ENCODE data around the gene DPM3. TPM values are rescaled to one million over a fixed set of nuclear protein-coding genes. Genes with fewer than 3 reads are reported as not detected.
A peak's percentile ranks its signal among the peaks of the same experiment; 100 is the strongest.

Gene DPM3
- total and polyA plus RNA-seq, 2 of the 4 experiments (the other 2 are of a cell fraction), result 29.0 to 129 TPM

GRCh38 chr1:155177192-155177917 lies 37.0 kb upstream of the DPM3 start:
- Histone ChIP-seq H4K8ac (ENCODE audit: low read depth in 2 of 2, low read length in 2 of 2) (no peak overlapping the region), H3K9ac (ENCODE audit: low read depth, low read length) (no peak overlapping the region), H3K4me3 (ENCODE audit: insufficient read depth, low read depth, low read length) (no peak overlapping the region), H3K4me2 (ENCODE audit: low read depth, low read length) (no peak overlapping the region), H2BK15ac (ENCODE audit: low read depth, low read length) (no peak overlapping the region), H3K18ac (ENCODE audit: low read depth, low read length) (no peak overlapping the region), H2AK5ac (ENCODE audit: low read depth, low read length) (peak overlapping the region; percentile 81; the same call in 1 of the 2 replicates), H2BK5ac (ENCODE audit: low read depth, low read length, poor library complexity, severe bottlenecking) (no peak overlapping the region), H3K4ac (ENCODE audit: low read depth, low read length) (no peak overlapping the region), H3K79me1 (ENCODE audit: low read depth in 1 of 2, low read length in 2 of 2) (peaks cover 0 to 32% of the 10 kb centered on the region in 2 experiments; a peak in 3 of 4 replicates), H3K36me3 (ENCODE audit: control insufficient read depth, insufficient read depth, low read length) (peaks cover 37% of the 10 kb centered on the region), H4K91ac (ENCODE audit: insufficient read depth, low read depth, low read length) (no peak overlapping the region), H3K56ac (ENCODE audit: extremely low read depth, insufficient read depth, low read length) (no peak overlapping the region), H3K14ac (replicated peaks; ENCODE audit: low read depth, low read length) (no peak overlapping the region), H2BK20ac (ENCODE audit: low read depth, low read length) (no peak overlapping the region), H2BK120ac (ENCODE audit: low read depth, low read length) (no peak overlapping the region), H3K27ac (ENCODE audit: insufficient read depth, low read length) (no peak overlapping the region), H3K23ac (ENCODE audit: low read depth, low read length) (no peak overlapping the region), H3K27me3 (ENCODE audit: control insufficient read depth, insufficient read depth, low read length) (no peaks in the 10 kb centered on the region), H2AK9ac (replicated peaks; ENCODE audit: low read depth, low read length, poor library complexity) (no peak overlapping the region), H4K5ac (ENCODE audit: low read depth, low read length) (no peak overlapping the region), H3K9me3 (ENCODE audit: control insufficient read depth, insufficient read depth, low read length) (no peaks in the 10 kb centered on the region), H4K20me1 (ENCODE audit: insufficient read depth, low read length) (no peaks in the 10 kb centered on the region), H2AFZ (replicated peaks; ENCODE audit: low read length, poor library complexity) (no peak overlapping the region), H3K4me1 (ENCODE audit: control insufficient read depth, insufficient read depth, low read length) (no peaks in the 10 kb centered on the region; the same call in none of the 2 replicates), H3K9me1 (ENCODE audit: insufficient read depth, low read length) (peaks cover 2% of the 10 kb centered on the region; the same call in 1 of the 2 replicates)
- dilution Hi-C loops (cut with HindIII; ENCODE audit: low sequenced_read_pairs, unreplicated experiment) (no loop called here), in situ Hi-C loops (cut with MboI; ENCODE audit: low sequenced_read_pairs) (no loop called here), intact Hi-C loops (cut with micrococcal nuclease) (loop anchor here (10.0 kb wide), 2 partner anchors 203 to 417 kb away; partner anchors contain the start of genes CKS1B and SHC1)
- WGBS, 2 experiments (ENCODE audit: extremely low coverage in 2 of 2, insufficient read length in 1 of 2), result 85% methylated on average over 8 of the region's 11 CpGs; no CpG with 5 or more reads in 1 of the 2 experiments
- ChIA-PET CTCF (interaction anchor here (0.9 to 1.7 kb wide), 3 partner anchors 10 to 17 kb away, joined by 3 to 5 read pairs (median 4); no protein-coding TSS in a partner anchor), POLR2A (ENCODE audit: unreplicated experiment) (no interaction called here)
- no peak for TF ChIP-seq FOS (IDR thresholded peaks at IDR 0.05; ENCODE audit: low read depth, low read length)
- no peak for TF ChIP-seq ELK1 (IDR thresholded peaks at IDR 0.05; ENCODE audit: borderline replicate concordance, low read depth, low read length)
- no peak for TF ChIP-seq RFX5 (IDR thresholded peaks at IDR 0.05; ENCODE audit: low read depth, low read length)
- TF ChIP-seq MXI1 (IDR thresholded peaks at IDR 0.05; ENCODE audit: borderline replicate concordance, low read depth, low read length), result no peak
- TF ChIP-seq USF2 (IDR thresholded peaks at IDR 0.05; ENCODE audit: low read depth, low read length), result no peak
- TF ChIP-seq CEBPB (IDR thresholded peaks at IDR 0.05; ENCODE audit: low read depth, low read length), result no peak
- no peak for TF ChIP-seq CTCF (conservative IDR thresholded peaks at IDR 0.05; ENCODE audit: low read depth, low read length)
- TF ChIP-seq MAFK (IDR thresholded peaks at IDR 0.05; ENCODE audit: low read depth, low read length), result no peak
- BruUV-seq (replicated peaks), result no TSS peak
- no peak for ATAC-seq (ENCODE audit: low read depth)
- no peak for DNase-seq
